Stimulated activated effector memory CD8-positive, alpha-beta T cell treated with anti-CD3 and anti-CD28 coated beads, Interleukin-12 subunit alpha, Interleukin-12 subunit beta, amount 100 ng/mL, for 72 hours (primary cell): ENCODE data around the gene HOXD8.

ENCODE experiments used
- ATAC-seq: fragments of 150-1000 bp; cut with Tn5 transposase; 2 replicates; pipeline ENCODE4 v1.10.0; 2021
- DNase-seq, 2 donors: peaks; one replicate each; pipeline ENCODE4 v3.0.0; 2021 to 2022; ENCODE audit warnings: low spot score in 2 of 2
- H3K27ac Mint-ChIP-seq: one replicate; pipeline ENCODE4 v1.8.0; 2022; ENCODE audit warnings: mild to moderate bottlenecking, mixed read lengths
- H3K36me3 Mint-ChIP-seq: one replicate; pipeline ENCODE4 v1.8.0; 2022; ENCODE audit warnings: mild to moderate bottlenecking, mixed read lengths
- H3K4me1 Mint-ChIP-seq: one replicate; pipeline ENCODE4 v1.8.0; 2022; ENCODE audit warnings: mixed read lengths
- H3K4me3 Mint-ChIP-seq: one replicate; pipeline ENCODE4 v1.8.0; 2022; ENCODE audit warnings: mild to moderate bottlenecking, mixed read lengths
- H3K9me3 Mint-ChIP-seq: one replicate; pipeline ENCODE4 v1.8.0; 2022; ENCODE audit warnings: mixed read lengths

HOXD8 gene

GRCh38 chr2:176137252-176137580, 7.7 kb downstream of the HOXD8 start:
- Mint-ChIP-seq H3K27ac (no peak overlapping the region), H3K9me3 (no peaks in the 10 kb centered on the region), H3K4me1 (peaks cover 33% of the 10 kb centered on the region), H3K36me3 (peaks cover 9% of the 10 kb centered on the region), H3K4me3 (no peak overlapping the region)
- DNase-seq (no peak), ATAC-seq (no peak)

GRCh38 chr2:176137906-176138305, 8.4 kb downstream of the HOXD8 start:
- peaks cover 26% of the 10 kb centered on the region for H3K4me1 Mint-ChIP-seq
- H3K36me3 Mint-ChIP-seq, result peaks cover 9% of the 10 kb centered on the region
- H3K4me3 Mint-ChIP-seq, result no peak overlapping the region
- no peaks in the 10 kb centered on the region for H3K9me3 Mint-ChIP-seq
- ATAC-seq (no peak), DNase-seq (no peak)
- H3K27ac Mint-ChIP-seq, result no peak overlapping the region

- H3K36me3 Mint-ChIP-seq, result peaks cover 9% of the 10 kb centered on the region
- ATAC-seq (no peak), DNase-seq (no peak)
- no peaks in the 10 kb centered on the region for H3K9me3 Mint-ChIP-seq
- H3K27ac Mint-ChIP-seq, result no peak overlapping the region
- peaks cover 24% of the 10 kb centered on the region for H3K4me1 Mint-ChIP-seq
- no peak overlapping the region for H3K4me3 Mint-ChIP-seq
Measured at GRCh38 chr2:176138526-176138922, 9.0 kb downstream of the HOXD8 start.

DNA sequence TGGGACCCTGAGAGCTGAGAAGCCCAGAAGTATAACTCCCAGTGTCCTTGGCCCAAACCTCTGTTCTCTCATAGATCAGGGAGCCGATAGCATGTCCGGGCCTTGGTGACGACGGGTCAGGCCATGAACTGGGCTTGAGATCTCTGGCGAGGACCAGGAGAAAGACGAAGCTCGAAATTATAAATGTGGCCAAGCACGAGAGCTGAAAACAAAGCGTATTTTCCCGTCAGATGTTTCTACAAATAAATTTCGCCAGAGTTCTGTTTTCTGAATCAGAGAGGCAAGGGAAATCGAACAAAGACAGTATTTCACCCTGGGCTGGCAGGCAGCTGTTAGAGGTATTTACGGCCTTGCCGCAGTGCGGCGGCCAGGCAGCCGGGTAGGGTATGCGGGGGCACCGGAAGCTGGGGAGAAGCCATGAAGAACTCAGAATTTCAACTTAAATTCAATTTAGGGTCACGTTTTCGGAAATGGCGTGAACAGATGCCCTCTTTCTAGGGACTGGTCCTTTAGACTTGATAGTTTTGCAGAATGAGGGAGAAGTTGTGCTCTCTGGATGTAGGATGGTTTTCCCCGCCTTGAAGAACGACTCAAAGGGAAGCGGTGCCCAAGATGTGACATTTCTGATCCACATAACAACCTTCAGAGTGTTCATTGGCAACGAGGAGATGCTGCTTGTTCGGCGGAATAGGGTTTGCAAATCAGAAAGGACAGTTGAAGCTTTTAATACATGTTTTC, 9.6 kb downstream of the HOXD8 start:
- Mint-ChIP-seq H3K4me3 (no peak overlapping the region), H3K9me3 (no peaks in the 10 kb centered on the region), H3K36me3 (peaks cover 9% of the 10 kb centered on the region), H3K4me1 (peaks cover 24% of the 10 kb centered on the region), H3K27ac (no peak overlapping the region)
- ATAC-seq, result no peak
- DNase-seq, result no peak

- Mint-ChIP-seq H3K27ac (no peak overlapping the region), H3K4me1 (peaks cover 24% of the 10 kb centered on the region), H3K9me3 (no peaks in the 10 kb centered on the region), H3K36me3 (peaks cover 9% of the 10 kb centered on the region), H3K4me3 (no peak overlapping the region)
- ATAC-seq, result no peak
- DNase-seq, result no peak
Measured at GRCh38 chr2:176139661-176140512, 10.4 kb downstream of the HOXD8 start.

GRCh38 chr2:176140513-176141317, 11.2 kb downstream of the HOXD8 start:
- Mint-ChIP-seq H3K4me1 (peaks cover 18% of the 10 kb centered on the region), H3K4me3 (peak overlapping the region; percentile 31), H3K9me3 (no peaks in the 10 kb centered on the region), H3K27ac (no peak overlapping the region), H3K36me3 (peaks cover 4% of the 10 kb centered on the region)
- DNase-seq (peak; percentile 63 to 83), ATAC-seq (peak; percentile 88)

DNA sequence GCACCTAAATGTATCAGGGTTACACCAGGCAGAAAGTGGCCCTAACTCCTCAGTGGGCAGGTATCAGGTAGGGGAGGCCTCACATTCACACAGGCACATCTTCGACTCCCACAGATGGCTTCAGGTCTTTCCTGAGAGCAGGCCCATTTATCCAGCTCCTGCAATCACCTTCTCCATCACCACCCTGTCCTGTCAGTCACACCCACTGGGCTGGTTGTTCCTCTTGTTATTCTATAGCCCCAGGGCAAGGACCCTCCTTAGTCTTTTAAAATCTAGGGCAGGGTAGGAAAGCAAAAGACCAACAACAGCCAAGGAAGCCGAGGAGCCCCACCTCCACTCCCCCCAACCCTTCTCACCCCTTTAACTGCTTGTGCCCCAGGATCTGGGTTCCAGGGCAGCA, 12.8 kb downstream of the HOXD8 start:
- peaks cover 12% of the 10 kb centered on the region for H3K4me1 Mint-ChIP-seq
- no peak for DNase-seq
- no peak overlapping the region for H3K27ac Mint-ChIP-seq
- H3K4me3 Mint-ChIP-seq, result no peak overlapping the region
- H3K36me3 Mint-ChIP-seq, result no peaks in the 10 kb centered on the region
- H3K9me3 Mint-ChIP-seq, result no peaks in the 10 kb centered on the region
- ATAC-seq, result no peak

- no peak overlapping the region for H3K4me3 Mint-ChIP-seq
- peaks cover 11% of the 10 kb centered on the region for H3K4me1 Mint-ChIP-seq
- no peak overlapping the region for H3K27ac Mint-ChIP-seq
- H3K9me3 Mint-ChIP-seq, result no peaks in the 10 kb centered on the region
- no peaks in the 10 kb centered on the region for H3K36me3 Mint-ChIP-seq
- DNase-seq, result no peak
- ATAC-seq, result no peak
Measured at GRCh38 chr2:176145085-176145969, 15.8 kb downstream of the HOXD8 start.

GRCh38 chr2:176146101-176146500, 16.6 kb downstream of the HOXD8 start:
- Mint-ChIP-seq H3K36me3 (no peaks in the 10 kb centered on the region), H3K9me3 (no peaks in the 10 kb centered on the region), H3K4me1 (peaks cover 10% of the 10 kb centered on the region), H3K4me3 (no peak overlapping the region), H3K27ac (no peak overlapping the region)
- no peak for ATAC-seq
- DNase-seq, result no peak

GRCh38 chr2:176146645-176147044, 17.1 kb downstream of the HOXD8 start:
- H3K4me3 Mint-ChIP-seq, result no peak overlapping the region
- H3K4me1 Mint-ChIP-seq, result peaks cover 5% of the 10 kb centered on the region
- H3K9me3 Mint-ChIP-seq, result no peaks in the 10 kb centered on the region
- ATAC-seq (no peak), DNase-seq (no peak)
- H3K27ac Mint-ChIP-seq, result no peak overlapping the region
- no peaks in the 10 kb centered on the region for H3K36me3 Mint-ChIP-seq

DNA sequence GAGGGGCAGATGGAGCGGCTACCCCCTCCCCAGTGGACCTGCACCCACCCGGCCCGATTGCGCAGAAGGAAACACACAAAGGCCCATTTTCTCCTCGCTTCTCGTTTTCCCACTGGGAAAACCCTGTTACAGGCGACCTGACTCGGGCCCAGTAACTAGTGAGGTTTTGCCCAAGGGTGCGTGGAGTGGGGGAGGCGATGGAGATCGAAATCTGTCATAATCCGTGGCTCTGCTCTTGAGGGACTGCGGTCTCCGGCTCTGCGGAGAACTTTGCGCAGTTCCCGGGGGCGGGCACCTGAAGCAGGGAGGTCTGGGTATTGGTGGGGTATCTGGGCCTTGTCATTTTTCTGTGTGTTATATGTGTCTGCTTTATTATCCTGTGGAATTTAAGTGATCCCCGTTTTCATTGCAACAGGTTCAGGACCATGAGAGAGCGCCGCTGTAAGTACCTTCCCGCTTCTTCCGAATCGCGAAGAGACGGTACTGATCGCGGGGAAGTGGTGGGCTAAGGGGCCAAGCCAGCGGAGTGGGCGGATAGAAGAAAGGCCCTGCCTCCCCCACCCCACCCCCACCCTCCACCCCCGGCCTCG, 17.8 kb downstream of the HOXD8 start:
- no peak for ATAC-seq
- Mint-ChIP-seq H3K4me1 (peaks cover 5% of the 10 kb centered on the region), H3K9me3 (no peaks in the 10 kb centered on the region), H3K4me3 (no peak overlapping the region), H3K27ac (no peak overlapping the region), H3K36me3 (no peaks in the 10 kb centered on the region)
- no peak for DNase-seq

DNA sequence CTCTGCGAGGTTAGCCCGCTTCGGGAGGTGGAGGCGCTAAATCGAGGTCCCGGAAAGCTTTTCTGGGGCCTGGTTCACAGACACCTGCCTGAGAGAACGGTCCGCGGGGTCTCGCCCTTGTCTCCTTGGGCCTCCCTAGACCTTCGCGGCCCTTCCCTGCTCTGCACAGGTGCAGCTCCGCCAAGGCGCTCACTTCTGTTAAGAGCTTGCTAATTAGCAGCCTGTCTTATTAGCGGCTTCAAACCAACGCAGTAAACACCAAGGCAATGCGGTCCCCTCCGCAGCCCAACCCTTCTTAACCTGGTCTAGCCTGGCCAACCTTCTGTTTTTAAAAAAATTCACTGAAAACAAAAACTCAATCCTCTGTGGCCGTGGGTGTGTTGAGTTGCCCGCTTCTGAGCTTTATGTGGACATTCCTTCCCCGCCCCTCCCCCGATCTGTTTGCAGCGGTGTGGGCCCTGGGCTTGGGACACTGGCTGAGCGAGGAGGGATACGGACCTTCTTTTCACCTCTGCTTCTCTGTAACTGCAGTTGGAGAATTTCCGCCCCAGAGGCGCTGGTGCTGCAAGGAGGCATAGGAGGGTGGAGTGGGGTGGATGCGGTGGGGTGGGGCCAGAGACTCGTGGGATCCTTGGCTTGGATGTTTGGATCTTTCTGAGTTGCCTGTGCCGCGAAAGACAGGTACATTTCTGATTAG, 18.4 kb downstream of the HOXD8 start:
- H3K9me3 Mint-ChIP-seq, result no peaks in the 10 kb centered on the region
- no peak for ATAC-seq
- H3K4me1 Mint-ChIP-seq, result peaks cover 5% of the 10 kb centered on the region
- no peaks in the 10 kb centered on the region for H3K36me3 Mint-ChIP-seq
- DNase-seq, result no peak
- no peak overlapping the region for H3K4me3 Mint-ChIP-seq
- no peak overlapping the region for H3K27ac Mint-ChIP-seq

GRCh38 chr2:176148751-176149421, 19.4 kb downstream of the HOXD8 start:
- Mint-ChIP-seq H3K4me1 (peaks cover 5% of the 10 kb centered on the region), H3K27ac (no peak overlapping the region), H3K9me3 (no peaks in the 10 kb centered on the region), H3K36me3 (no peaks in the 10 kb centered on the region), H3K4me3 (no peak overlapping the region)
- DNase-seq, result no peak
- ATAC-seq, result no peak
